ENCODE data around the gene NEK6. TPM values are rescaled to one million over a fixed set of nuclear protein-coding genes. Genes with fewer than 3 reads are reported as not detected.

Gene NEK6
- total and polyA plus RNA-seq, 2 of the 8 experiments (the other 6 are each of a cell fraction or from before 2014, with no cell fraction given), result 17.7 to 19.7 TPM

DNA sequence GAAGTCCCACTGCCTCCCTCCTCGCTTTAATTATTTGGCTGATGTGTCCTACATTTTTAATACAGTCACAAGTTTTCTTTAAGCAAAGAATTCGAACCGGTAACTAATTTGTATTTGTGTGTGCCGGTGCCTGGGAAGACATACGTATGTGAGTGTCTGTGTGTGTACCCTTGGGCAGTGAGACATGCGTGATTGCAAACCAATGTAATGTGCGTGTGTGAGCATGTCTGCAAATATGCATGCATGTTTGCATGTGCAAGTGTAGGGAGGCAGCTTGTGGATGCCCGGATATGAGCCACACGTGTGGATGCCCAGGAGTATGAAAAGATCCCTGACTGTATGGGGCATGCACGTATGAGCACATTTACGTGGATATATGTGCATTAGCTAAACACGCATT, 44.4 kb upstream of the NEK6 start:
- 86% methylated on average over 12 of the region's 12 CpGs; no CpG with 5 or more reads in 1 of the 2 experiments for WGBS, 2 experiments (ENCODE audit: extremely low coverage in 1 of 2, insufficient coverage in 1 of 2, insufficient read length in 1 of 2, insufficient replicate concordance in 2 of 2, low coverage in 1 of 2, low lambda C conversion rate in 2 of 2, missing lambda C conversion rate in 1 of 2)
- no peak for FAIRE-seq
- H2BK12ac ChIP-seq (ENCODE audit: low read depth, low read length), result no peak overlapping the region

More for the DNA sequence above, 44.4 kb upstream of the NEK6 start:
- DNase-seq (ENCODE audit: low read depth in 1 of 2, low spot score in 2 of 2), result no peak
- Histone ChIP-seq H4K5ac (ENCODE audit: insufficient read length, low read depth, low read length) (no peak overlapping the region), H3K27me3 (replicated peaks in 1 of 4; ENCODE audit: control insufficient read depth in 3 of 4, extremely low read depth in 1 of 4, insufficient read depth in 3 of 4, low read length in 3 of 4) (no peaks in the 10 kb centered on the region), H2BK5ac (ENCODE audit: low read depth, low read length) (no peak overlapping the region), H3K23ac (ENCODE audit: insufficient read length) (no peak overlapping the region), H3K9me3 (ENCODE audit: insufficient read depth in 2 of 2, low read depth in 1 of 2, low read length in 1 of 2) (no peaks in the 10 kb centered on the region), H3K14ac (ENCODE audit: insufficient read length) (no peak overlapping the region), H3K79me2 (ENCODE audit: control insufficient read depth in 1 of 2, insufficient read depth in 2 of 2, low read length in 2 of 2) (no peaks in the 10 kb centered on the region), H3K9ac (replicated peaks in 1 of 4; ENCODE audit: extremely low read depth in 1 of 4, low read depth in 3 of 4, low read length in 3 of 4) (no peak overlapping the region), H3K79me1 (ENCODE audit: low read depth, low read length) (no peaks in the 10 kb centered on the region), H2BK120ac (replicated peaks; ENCODE audit: low read depth, low read length) (no peak overlapping the region), H3K4me2 (ENCODE audit: insufficient read depth in 1 of 2, low read depth in 2 of 2, low read length in 2 of 2) (no peak overlapping the region), H4K91ac (replicated peaks; ENCODE audit: insufficient read length, low read length) (no peak overlapping the region), H3K4me1 (replicated peaks in 1 of 4; ENCODE audit: control insufficient read depth in 3 of 4, insufficient read depth in 4 of 4, low read length in 3 of 4) (peaks cover 0 to 4% (median 2%) of the 10 kb centered on the region in 4 experiments; a peak in 4 of 7 replicates), H2BK15ac (ENCODE audit: low read length) (no peak overlapping the region), H2AFZ (ENCODE audit: low read length) (no peak overlapping the region), H3K56ac (replicated peaks; ENCODE audit: insufficient read length, low read depth, low read length) (no peak overlapping the region), H4K8ac (ENCODE audit: extremely low read depth, insufficient read depth, low read length) (no peak overlapping the region), H3K4me3 (ENCODE audit: extremely low read depth in 1 of 4, insufficient read depth in 2 of 4, low read depth in 3 of 4, low read length in 4 of 4) (no peak overlapping the region), H4K20me1 (replicated peaks in 1 of 2; ENCODE audit: control insufficient read depth in 1 of 2, insufficient read depth in 2 of 2, low read length in 2 of 2) (no peaks in the 10 kb centered on the region), H3K4ac (replicated peaks; ENCODE audit: insufficient read length, low read depth, low read length) (no peak overlapping the region), H3K18ac (ENCODE audit: extremely low read depth, low read length) (no peak overlapping the region), H3K27ac (ENCODE audit: low read depth, low read length) (no peak overlapping the region), H3K36me3 (ENCODE audit: control insufficient read depth in 2 of 4, insufficient read depth in 4 of 4, low read length in 3 of 4) (no peaks in the 10 kb centered on the region), H2AK5ac (ENCODE audit: low read depth, low read length) (no peak overlapping the region), H2BK20ac (ENCODE audit: low read length) (no peak overlapping the region), H3K23me2 (ENCODE audit: low read depth, low read length) (no peaks in the 10 kb centered on the region; the same call in 1 of the 2 replicates)
- ChIA-PET POLR2A (ENCODE audit: partially characterized antibody) (interaction anchor here (1.3 kb wide), 1 partner anchor 29 kb away, joined by 3 read pairs; no protein-coding TSS in a partner anchor), CTCF (ENCODE audit: partially characterized antibody) (interaction anchor here (1.2 to 4.0 kb wide), 3 partner anchors 11 to 87 kb away, joined by 3 to 17 read pairs (median 12); no protein-coding TSS in a partner anchor)
- TF ChIP-seq SP4 (IDR thresholded peaks at IDR 0.05; ENCODE audit: low read length), result no peak

All from H1 (cell line).